Endothelial cell (in vitro differentiated cells): ENCODE results near the gene SLK. TPM values are rescaled to one million over a fixed set of nuclear protein-coding genes. Genes with fewer than 3 reads are reported as not detected.

ENCODE experiments used
- DNase-seq: peaks from one replicate; pipeline ENCODE4 v3.0.0; 2021; ENCODE audit warnings: low spot score
- H3K27ac Mint-ChIP-seq: one replicate; pipeline ENCODE4 v1.8.0; 2021; ENCODE audit warnings: mixed read lengths, inconsistent platforms; ENCODE audit not compliant: unreplicated experiment
- H3K27me3 Mint-ChIP-seq: one replicate; pipeline ENCODE4 v1.8.0; 2021; ENCODE audit warnings: mild to moderate bottlenecking, moderate library complexity, mixed read lengths, inconsistent platforms; ENCODE audit not compliant: unreplicated experiment
- H3K36me3 Mint-ChIP-seq: one replicate; pipeline ENCODE4 v1.8.0; 2021; ENCODE audit warnings: mild to moderate bottlenecking, low read depth, mixed read lengths, inconsistent platforms; ENCODE audit not compliant: unreplicated experiment
- H3K4me1 Mint-ChIP-seq: one replicate; pipeline ENCODE4 v1.8.0; 2021; ENCODE audit warnings: mild to moderate bottlenecking, mixed read lengths, inconsistent platforms; ENCODE audit not compliant: unreplicated experiment
- H3K4me3 Mint-ChIP-seq: one replicate; pipeline ENCODE4 v1.8.0; 2021; ENCODE audit warnings: mild to moderate bottlenecking, mixed read lengths, inconsistent platforms; ENCODE audit not compliant: unreplicated experiment
- H3K9me3 Mint-ChIP-seq: one replicate; pipeline ENCODE4 v1.8.0; 2021; ENCODE audit warnings: mixed read lengths, inconsistent platforms; ENCODE audit not compliant: unreplicated experiment
- total RNA-seq: library from RNA; stranded (reverse); fragmentation: NEBNext Ultra II Directional; extraction: Animal tissue kit (Norgen Biotek cat#: 25700); gene quantifications from one replicate; pipeline ENCODE4 v1.2.1, GENCODE V29; 2021; ENCODE audit not compliant: unreplicated experiment
- TF ChIP-seq, protein P1 (sequence below): fragments of 200-600 bp; sonication (generic); IDR thresholded peaks from one replicate; pipeline ENCODE4 v1.5.0; 2021; ENCODE audit warnings: antibody characterized with exemption; ENCODE audit not compliant: unreplicated experiment

Gene SLK
- total RNA-seq, 1 donor from 2014 or later = 30.8 TPM

DNA sequence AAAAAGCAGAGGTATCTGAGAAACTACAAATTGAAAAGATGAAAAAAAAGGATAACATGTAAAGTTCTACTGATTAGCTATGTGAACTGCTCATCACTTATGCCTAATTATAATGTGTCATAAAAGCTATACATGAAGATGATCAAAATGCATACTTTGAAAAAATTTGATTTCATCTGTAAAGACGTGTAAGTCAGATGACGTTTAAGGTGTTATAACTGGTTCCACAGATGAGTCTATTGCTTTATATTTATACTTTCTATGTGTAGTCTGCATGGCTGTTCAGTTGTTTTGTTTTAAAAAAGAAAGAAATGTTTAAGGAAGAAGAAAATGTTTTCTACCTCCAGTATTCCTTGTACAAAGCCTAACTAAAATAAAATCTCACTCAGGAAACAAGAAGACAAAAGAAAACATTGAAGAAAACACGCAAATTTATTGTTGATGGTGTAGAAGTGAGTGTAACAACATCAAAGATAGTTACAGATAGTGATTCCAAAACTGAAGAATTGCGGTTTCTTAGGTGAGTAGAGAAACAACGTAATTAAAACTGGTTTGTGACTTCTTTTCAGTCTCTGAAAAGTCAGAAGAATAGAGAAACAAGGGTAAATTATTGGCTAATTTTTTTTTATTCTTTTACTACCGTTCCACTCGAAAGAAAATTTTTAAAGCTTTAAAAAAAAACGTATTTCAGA is 38.4 kb downstream of the SLK start:
- peak overlapping the region; percentile 40 for H3K27ac Mint-ChIP-seq
- no peaks in the 10 kb centered on the region for H3K9me3 Mint-ChIP-seq
- H3K27me3 Mint-ChIP-seq = no peaks in the 10 kb centered on the region
- H3K36me3 Mint-ChIP-seq = peaks cover 8% of the 10 kb centered on the region
- peaks cover 4% of the 10 kb centered on the region for H3K4me1 Mint-ChIP-seq
- no peak for DNase-seq
- TF ChIP-seq, protein P1, sequence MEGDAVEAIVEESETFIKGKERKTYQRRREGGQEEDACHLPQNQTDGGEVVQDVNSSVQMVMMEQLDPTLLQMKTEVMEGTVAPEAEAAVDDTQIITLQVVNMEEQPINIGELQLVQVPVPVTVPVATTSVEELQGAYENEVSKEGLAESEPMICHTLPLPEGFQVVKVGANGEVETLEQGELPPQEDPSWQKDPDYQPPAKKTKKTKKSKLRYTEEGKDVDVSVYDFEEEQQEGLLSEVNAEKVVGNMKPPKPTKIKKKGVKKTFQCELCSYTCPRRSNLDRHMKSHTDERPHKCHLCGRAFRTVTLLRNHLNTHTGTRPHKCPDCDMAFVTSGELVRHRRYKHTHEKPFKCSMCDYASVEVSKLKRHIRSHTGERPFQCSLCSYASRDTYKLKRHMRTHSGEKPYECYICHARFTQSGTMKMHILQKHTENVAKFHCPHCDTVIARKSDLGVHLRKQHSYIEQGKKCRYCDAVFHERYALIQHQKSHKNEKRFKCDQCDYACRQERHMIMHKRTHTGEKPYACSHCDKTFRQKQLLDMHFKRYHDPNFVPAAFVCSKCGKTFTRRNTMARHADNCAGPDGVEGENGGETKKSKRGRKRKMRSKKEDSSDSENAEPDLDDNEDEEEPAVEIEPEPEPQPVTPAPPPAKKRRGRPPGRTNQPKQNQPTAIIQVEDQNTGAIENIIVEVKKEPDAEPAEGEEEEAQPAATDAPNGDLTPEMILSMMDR = no peak
- H3K4me3 Mint-ChIP-seq = no peak overlapping the region

DNA sequence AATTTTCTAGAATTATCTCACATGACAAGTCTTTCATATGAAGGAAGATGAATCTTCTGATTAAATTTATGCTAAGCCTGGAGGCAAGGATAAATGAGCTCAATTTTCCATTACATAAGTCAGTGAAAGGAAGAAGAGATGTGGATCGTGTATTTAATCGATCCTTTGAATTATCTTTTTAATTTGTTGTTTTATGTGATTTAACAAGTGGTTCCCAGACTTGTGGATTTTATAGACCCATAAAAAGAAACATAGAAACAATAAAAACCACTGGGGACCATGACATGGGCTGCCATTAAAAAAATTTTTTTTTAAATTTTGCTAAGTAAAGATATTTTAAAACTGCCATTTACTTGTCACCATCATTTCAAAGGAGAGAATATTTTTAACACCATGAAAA is 45.0 kb downstream of the SLK start:
- Mint-ChIP-seq H3K27me3 (no peaks in the 10 kb centered on the region), H3K4me1 (no peaks in the 10 kb centered on the region), H3K4me3 (no peak overlapping the region), H3K27ac (no peak overlapping the region), H3K9me3 (no peaks in the 10 kb centered on the region), H3K36me3 (peaks cover 3% of the 10 kb centered on the region)
- TF ChIP-seq, protein P1 = no peak
- no peak for DNase-seq

DNA sequence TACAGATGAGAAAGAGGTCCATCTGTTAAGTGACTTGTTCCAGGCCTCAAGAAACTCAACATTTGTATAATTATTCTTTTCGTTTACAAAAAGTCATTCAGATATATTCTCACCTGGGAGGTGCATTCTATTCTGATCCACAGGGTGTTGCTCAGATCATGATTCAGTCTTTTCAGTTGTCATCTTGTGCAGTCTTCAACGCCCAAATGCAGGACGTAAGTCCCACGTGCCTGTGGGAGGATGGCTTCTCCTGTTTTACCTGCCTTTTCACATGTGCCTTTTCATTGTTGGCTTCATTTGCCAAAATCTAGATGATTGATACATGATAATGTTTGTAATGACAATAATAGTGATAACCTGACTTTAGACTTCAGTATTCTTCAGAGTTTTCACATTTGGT is 46.5 kb downstream of the SLK start:
- Mint-ChIP-seq H3K9me3 (no peaks in the 10 kb centered on the region), H3K36me3 (no peaks in the 10 kb centered on the region), H3K27me3 (no peaks in the 10 kb centered on the region), H3K4me1 (no peaks in the 10 kb centered on the region), H3K27ac (no peak overlapping the region), H3K4me3 (no peak overlapping the region)
- no peak for DNase-seq
- TF ChIP-seq, protein P1 = no peak

DNA sequence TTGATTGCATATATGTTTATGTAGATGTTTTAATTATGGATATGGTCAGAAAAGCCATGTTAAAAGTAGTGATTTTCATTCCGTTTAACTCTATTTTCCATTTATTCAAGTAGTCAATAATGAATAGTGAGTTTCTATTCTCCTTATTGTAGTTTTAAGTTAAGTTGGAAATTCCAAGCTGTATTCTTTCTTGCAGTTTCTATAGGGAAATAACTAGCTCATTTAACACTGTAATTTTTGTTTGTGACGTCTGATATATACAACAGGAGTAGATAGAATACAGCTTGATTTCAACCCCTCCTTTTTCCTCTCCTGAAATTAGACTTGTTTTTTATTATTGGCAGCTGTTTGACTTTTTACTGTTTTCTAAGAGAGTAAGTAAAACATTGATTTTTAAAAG is 47.2 kb downstream of the SLK start:
- no peak for DNase-seq
- H3K36me3 Mint-ChIP-seq = no peaks in the 10 kb centered on the region
- TF ChIP-seq, protein P1 = no peak
- no peaks in the 10 kb centered on the region for H3K27me3 Mint-ChIP-seq
- no peak overlapping the region for H3K4me3 Mint-ChIP-seq
- no peaks in the 10 kb centered on the region for H3K4me1 Mint-ChIP-seq
- H3K27ac Mint-ChIP-seq = no peak overlapping the region
- H3K9me3 Mint-ChIP-seq = no peaks in the 10 kb centered on the region

DNA sequence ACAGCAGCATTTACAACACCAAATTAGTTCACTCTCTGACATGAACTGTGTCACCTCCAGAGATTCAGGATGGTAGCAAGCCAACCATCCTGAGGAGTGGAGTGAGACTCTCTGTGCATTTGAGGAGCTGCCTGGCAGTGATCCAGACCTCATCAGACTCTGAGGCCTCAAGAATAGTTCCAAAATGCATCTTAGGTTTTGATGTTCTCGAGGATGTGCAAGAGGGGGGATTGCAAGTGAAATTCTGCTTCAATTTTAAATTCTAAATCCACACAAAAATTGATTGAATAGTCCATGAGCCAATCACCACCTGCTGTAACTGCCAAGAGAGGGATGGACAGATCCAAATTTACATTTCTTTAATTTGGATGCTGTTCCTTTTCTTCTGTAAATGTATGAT is 49.7 kb downstream of the SLK start:
- no peak overlapping the region for H3K4me3 Mint-ChIP-seq
- peaks cover 3% of the 10 kb centered on the region for H3K4me1 Mint-ChIP-seq
- no peaks in the 10 kb centered on the region for H3K9me3 Mint-ChIP-seq
- DNase-seq = no peak
- no peak overlapping the region for H3K27ac Mint-ChIP-seq
- H3K36me3 Mint-ChIP-seq = peaks cover 5% of the 10 kb centered on the region
- TF ChIP-seq, protein P1 = no peak
- H3K27me3 Mint-ChIP-seq = no peaks in the 10 kb centered on the region
